ENCODE results near the gene TRIM49B.
"Not testable (repeated sequence)": the region's sequence is repeated elsewhere in the genome, so short reads cannot be mapped to it uniquely, and the experiment has no call there.

The TRIM49B gene, protein sequence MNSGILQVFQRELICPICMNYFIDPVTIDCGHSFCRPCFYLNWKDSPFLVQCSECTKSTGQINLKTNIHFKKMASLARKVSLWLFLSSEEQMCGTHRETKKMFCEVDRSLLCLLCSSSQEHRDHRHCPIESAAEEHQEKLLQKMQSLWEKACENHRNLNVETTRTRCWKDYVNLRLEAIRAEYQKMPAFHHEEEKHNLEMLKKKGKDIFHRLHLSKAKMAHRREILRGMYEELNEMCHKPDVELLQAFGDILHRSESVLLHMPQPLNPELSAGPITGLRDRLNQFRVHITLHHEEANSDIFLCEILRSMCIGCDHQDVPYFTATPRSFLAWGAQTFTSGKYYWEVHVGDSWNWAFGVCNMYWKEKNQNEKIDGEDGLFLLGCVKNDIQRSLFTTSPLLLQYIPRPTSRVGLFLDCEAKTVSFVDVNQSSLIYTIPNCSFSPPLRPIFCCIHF

DNA sequence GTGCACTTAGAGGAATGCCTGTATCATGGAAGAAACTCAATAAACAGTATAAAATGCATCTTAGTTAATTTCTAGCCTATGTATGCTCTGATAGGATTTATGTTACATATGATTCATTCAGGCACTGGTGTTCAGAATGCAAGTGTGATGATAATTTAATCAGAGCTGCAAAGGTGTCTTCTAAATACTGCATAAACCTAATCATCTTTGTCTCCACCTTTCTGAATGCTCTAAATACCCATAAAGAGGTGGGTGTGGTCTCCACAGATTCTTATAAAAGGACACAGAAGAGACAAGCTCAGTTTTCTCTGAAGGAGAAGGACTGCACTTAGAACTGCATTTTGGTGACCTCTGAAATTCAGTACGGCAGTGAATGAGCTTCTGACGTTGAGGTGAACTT is at the start of gene TRIM49B:
Gene TRIM49B (plus strand): TSS at position 301 of the 400 bp plus-strand sequence. CDS start 2,777 bp downstream, outside the sequence.
- DNase-seq = not testable (repeated sequence)

DNA sequence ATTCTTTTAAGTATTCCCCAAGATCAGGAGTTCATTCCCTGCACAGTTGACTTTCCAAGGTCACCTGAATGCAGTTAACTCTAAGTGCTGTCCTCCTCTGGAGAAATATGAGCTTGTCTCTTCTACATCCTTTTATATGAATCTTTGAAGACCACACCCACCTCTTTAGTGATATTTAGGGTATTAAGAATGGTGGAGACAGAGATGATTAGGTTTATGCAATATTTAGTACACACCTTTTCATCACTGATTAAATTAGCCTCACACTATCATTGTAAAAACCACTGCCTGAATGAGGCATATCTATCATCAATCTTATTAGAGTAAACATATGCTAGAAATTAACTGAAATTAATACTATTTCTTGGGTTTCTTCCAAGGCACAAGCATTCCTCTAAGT is 44.8 kb upstream of the TRIM49B start, which contains the start of gene TRIM51G:
Gene TRIM51G (minus strand): TSS at position 101 of the 400 bp plus-strand sequence. CDS start 2,190 bp downstream, outside the sequence.
- DNase-seq = not testable (repeated sequence)

DNA sequence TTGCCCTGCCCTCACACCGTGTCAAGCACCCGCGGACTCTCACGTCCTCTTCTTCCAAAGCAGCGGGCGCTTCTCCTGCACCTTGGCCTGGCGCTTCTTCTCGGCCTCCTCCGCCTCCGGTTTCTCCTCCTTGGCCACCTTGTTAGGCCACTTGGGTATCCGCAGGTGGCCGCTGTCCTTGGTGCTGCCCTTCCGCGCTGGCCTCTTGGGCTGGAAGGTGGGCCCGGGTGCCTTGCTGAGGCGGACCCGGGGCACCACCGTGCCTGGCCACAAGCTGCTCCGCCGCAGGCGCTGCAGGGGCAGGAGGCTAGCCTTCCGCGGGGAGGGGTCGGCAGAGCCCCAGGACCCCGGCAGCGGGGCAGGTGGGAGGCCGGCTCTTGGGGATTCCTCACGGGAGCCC is 19.6 kb downstream of the TRIM49B start:
- not testable (repeated sequence) for DNase-seq

DNA sequence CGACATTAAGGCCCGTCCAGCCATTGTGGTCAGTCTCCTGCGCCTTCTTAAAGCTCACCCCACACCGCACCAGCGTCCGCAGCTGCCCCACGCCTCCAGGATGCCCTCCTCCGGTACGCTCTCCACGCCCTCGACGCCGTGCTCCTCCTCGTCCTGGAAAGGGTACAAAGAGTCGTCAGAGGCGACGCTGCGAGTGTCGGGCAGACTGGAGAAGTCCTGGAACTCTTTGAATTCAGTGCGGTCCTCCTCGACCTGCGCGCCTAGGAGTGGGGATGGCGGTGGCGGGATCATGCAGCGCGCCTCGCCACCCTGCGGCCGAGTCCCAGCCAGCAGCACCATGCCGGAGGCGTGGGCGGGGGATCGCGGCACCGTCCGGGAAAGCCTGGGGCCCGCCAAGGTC is 21.2 kb downstream of the TRIM49B start:
- DNase-seq = not testable (repeated sequence)

DNA sequence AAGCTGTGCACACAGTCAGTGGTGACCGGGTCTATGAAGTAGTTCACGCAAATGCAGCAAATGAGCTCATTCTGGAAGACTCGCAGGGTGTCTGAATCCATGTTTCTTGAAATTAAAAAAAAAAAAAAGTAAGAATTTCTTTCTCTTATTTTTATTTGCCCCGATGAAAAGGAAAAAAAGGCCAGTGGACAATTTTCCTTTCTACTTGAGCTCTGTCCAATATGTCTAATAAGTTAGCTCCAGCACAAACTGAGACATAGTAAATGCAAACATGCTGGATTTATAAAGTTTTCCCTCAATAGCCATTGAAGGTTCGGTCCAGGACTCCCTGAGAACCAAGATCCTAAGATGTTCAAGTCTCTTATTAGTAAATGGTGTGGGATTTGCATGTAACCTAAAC is 30.4 kb downstream of the TRIM49B start, which contains the start of gene TRIM64C:
Gene TRIM64C (minus strand): TSS at position 101 of the 400 bp plus-strand sequence. CDS start 0 bp downstream, at position 101.
- not testable (repeated sequence) for DNase-seq

DNA sequence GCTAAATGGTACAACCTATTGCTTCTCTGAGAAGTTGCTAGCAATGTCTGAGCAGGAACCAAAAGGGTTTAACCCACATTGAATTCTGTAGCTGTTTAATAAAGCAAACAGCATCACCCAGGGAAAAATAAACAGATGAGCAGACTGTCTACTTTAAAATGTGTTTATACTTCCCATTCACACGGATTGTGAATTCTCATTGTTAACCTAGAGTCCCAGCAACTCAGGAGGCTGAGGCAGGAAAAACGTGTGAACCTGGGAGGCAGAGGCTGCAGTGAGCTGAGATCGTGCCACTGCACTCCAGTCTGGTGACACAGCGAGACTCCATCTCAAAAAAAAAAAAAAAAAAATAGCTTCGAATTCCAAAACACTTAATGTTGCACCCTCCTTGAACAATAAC is 41.3 kb downstream of the TRIM49B start:
- DNase-seq = not testable (repeated sequence)
